Breast epithelium (tissue), 3 donors: ENCODE results near the gene CCL22.

ENCODE experiments used
- POLR2A ChIP-seq: fragments of 450-650 bp; IDR thresholded peaks from one replicate; pipeline ENCODE4 v1.6.1; 2016; ENCODE audit warnings: antibody characterized with exemption, mild to moderate bottlenecking, moderate library complexity
- POLR2AphosphoS5 ChIP-seq, 3 donors: sonication (generic); formaldehyde crosslinking; IDR thresholded peaks; one replicate each; pipeline ENCODE4 v1.6.1; 2017; ENCODE audit warnings: antibody characterized with exemption in 3 of 3
- TF ChIP-seq, protein P1 (sequence below), 3 donors: fragments of 450-650 bp; IDR thresholded peaks; one replicate each; pipeline ENCODE4 v1.5.1; 2016 to 2017; ENCODE audit warnings: antibody characterized with exemption in 3 of 3, mild to moderate bottlenecking in 3 of 3, moderate library complexity in 3 of 3

DNA sequence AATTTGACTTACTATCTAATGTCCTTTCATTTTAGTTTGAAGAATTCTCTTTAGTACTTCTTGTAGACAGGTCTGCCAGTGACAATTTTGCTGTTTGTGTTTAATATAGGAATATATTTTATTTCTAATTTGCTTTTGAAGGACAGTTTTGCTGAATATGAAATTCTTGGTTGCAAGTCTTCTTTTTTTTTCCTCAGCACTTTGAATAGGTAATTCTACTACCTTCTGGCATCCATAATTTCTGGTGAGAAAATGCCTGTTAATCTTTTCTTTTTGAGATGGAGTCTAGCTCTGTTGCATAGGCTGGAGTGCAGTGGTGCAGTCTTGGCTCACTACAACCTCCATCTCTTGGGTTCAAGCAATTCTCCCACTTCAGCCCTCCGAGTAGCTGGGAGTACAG is 25.2 kb upstream of the CCL22 start:
- no peak for TF ChIP-seq POLR2A
- TF ChIP-seq, protein P1, sequence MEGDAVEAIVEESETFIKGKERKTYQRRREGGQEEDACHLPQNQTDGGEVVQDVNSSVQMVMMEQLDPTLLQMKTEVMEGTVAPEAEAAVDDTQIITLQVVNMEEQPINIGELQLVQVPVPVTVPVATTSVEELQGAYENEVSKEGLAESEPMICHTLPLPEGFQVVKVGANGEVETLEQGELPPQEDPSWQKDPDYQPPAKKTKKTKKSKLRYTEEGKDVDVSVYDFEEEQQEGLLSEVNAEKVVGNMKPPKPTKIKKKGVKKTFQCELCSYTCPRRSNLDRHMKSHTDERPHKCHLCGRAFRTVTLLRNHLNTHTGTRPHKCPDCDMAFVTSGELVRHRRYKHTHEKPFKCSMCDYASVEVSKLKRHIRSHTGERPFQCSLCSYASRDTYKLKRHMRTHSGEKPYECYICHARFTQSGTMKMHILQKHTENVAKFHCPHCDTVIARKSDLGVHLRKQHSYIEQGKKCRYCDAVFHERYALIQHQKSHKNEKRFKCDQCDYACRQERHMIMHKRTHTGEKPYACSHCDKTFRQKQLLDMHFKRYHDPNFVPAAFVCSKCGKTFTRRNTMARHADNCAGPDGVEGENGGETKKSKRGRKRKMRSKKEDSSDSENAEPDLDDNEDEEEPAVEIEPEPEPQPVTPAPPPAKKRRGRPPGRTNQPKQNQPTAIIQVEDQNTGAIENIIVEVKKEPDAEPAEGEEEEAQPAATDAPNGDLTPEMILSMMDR (IDR thresholded peaks at IDR 0.05): no peak
- TF ChIP-seq POLR2AphosphoS5 (IDR thresholded peaks at IDR 0.05): no peak
